ENCODE measurements around the gene ZNF765.

DNA sequence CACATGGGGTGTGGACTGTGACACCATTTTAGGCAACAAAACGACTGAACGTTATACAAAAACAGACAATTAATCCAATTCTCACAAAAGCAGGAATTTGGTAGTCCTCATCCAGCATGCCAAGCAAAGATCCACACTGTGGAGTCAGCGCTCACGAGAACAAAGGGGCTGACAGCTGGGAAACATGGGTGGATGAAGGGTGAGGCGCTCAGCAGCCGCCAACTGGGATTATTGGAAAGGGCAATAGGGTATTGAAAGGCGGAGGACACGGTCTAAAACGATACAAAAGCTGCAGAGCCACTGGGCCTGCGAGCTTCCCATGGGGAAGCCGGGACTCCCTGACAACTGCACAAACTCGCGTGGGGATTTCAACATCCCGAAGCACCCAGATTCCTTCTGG, 67.9 kb downstream of the ZNF765 start:
- TF ChIP-seq CTCF (IDR thresholded peaks at IDR 0.05; ENCODE audit: insufficient read depth, low read length) (no peak), GABPA (IDR thresholded peaks at IDR 0.05; ENCODE audit: low read depth) (no peak), POLR2AphosphoS5 (IDR thresholded peaks at IDR 0.05; ENCODE audit: low read depth) (no peak), SPI1 (IDR thresholded peaks at IDR 0.05; ENCODE audit: borderline replicate concordance, low read depth) (no peak)
- TF ChIP-seq, protein P1, sequence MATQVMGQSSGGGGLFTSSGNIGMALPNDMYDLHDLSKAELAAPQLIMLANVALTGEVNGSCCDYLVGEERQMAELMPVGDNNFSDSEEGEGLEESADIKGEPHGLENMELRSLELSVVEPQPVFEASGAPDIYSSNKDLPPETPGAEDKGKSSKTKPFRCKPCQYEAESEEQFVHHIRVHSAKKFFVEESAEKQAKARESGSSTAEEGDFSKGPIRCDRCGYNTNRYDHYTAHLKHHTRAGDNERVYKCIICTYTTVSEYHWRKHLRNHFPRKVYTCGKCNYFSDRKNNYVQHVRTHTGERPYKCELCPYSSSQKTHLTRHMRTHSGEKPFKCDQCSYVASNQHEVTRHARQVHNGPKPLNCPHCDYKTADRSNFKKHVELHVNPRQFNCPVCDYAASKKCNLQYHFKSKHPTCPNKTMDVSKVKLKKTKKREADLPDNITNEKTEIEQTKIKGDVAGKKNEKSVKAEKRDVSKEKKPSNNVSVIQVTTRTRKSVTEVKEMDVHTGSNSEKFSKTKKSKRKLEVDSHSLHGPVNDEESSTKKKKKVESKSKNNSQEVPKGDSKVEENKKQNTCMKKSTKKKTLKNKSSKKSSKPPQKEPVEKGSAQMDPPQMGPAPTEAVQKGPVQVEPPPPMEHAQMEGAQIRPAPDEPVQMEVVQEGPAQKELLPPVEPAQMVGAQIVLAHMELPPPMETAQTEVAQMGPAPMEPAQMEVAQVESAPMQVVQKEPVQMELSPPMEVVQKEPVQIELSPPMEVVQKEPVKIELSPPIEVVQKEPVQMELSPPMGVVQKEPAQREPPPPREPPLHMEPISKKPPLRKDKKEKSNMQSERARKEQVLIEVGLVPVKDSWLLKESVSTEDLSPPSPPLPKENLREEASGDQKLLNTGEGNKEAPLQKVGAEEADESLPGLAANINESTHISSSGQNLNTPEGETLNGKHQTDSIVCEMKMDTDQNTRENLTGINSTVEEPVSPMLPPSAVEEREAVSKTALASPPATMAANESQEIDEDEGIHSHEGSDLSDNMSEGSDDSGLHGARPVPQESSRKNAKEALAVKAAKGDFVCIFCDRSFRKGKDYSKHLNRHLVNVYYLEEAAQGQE (IDR thresholded peaks at IDR 0.05; ENCODE audit: insufficient replicate concordance, low read depth) = no peak
